HepG2 (cell line): ENCODE data around the gene STMN3. TPM values are rescaled to one million over a fixed set of nuclear protein-coding genes. Genes with fewer than 3 reads are reported as not detected.

Source experiments
- AHR ChIP-seq: IDR thresholded peaks from 2 replicates; pipeline ENCODE4 v1.6.1; 2018; ENCODE audit warnings: missing genetic modification reagents, missing compliant biosample characterization
- CSRNP1 ChIP-seq: sonication (generic); formaldehyde crosslinking; IDR thresholded peaks from 2 replicates; pipeline ENCODE4 v1.8.1; 2023; ENCODE audit warnings: mild to moderate bottlenecking, missing genetic modification reagents
- HNRNPL ChIP-seq: fragments of 200-400 bp; formaldehyde crosslinking; IDR thresholded peaks from 2 replicates; pipeline ENCODE4 v1.6.1; 2017; ENCODE audit warnings: mild to moderate bottlenecking, low read depth, low read length
- HOXA3 ChIP-seq: sonication (generic); formaldehyde crosslinking; IDR thresholded peaks from 2 replicates; pipeline ENCODE4 v1.5.0; 2020; ENCODE audit warnings: missing genetic modification reagents
- NFIB ChIP-seq: sonication (generic); formaldehyde crosslinking; IDR thresholded peaks from 2 replicates; pipeline ENCODE4 v1.9.0; 2021; ENCODE audit warnings: missing genetic modification reagents, mild to moderate bottlenecking, borderline replicate concordance
- TBP ChIP-seq: sonication (generic); formaldehyde crosslinking; IDR thresholded peaks from 2 replicates; pipeline ENCODE4 v1.5.0; 2020; ENCODE audit warnings: missing genetic modification reagents
- TBX3 ChIP-seq: fragments of 450-650 bp; IDR thresholded peaks from 2 replicates; pipeline ENCODE4 v1.6.1; 2017; ENCODE audit warnings: antibody characterized with exemption, mild to moderate bottlenecking, inconsistent platforms, borderline replicate concordance
- ZNF34 ChIP-seq: sonication (generic); formaldehyde crosslinking; IDR thresholded peaks from 2 replicates; pipeline ENCODE4 v1.4.0; 2020; ENCODE audit warnings: mild to moderate bottlenecking, missing genetic modification reagents, borderline replicate concordance
- ZNF687 ChIP-seq: sonication (generic); formaldehyde crosslinking; IDR thresholded peaks from 2 replicates; pipeline ENCODE4 v1.5.1; 2020; ENCODE audit warnings: mild to moderate bottlenecking, missing genetic modification reagents, moderate library complexity
- ZNF766 ChIP-seq: sonication (generic); formaldehyde crosslinking; IDR thresholded peaks from 2 replicates; pipeline ENCODE4 v1.5.0; 2020; ENCODE audit warnings: missing genetic modification reagents, borderline replicate concordance
- polyA plus RNA-seq, 8 experiments: library from polyadenylated mRNA; depleted of rRNA in 3 of 8; stranded (reverse) in 7 of 8; unstranded in 1 of 8; fragments of >200 nt; fragmentation: Illumina TruSeq in 4 of 8; extraction: Trizol in 4 of 8; gene quantifications; 2 replicates each; pipeline versions ENCODE4 v1.2.1 to v1.2.3, GENCODE V29; 2011 to 2016; ENCODE audit warnings: low read depth in 4 of 8, missing spikeins in 1 of 8, mixed read lengths in 1 of 8; ENCODE audit not compliant: insufficient read depth in 1 of 8
- total RNA-seq, 5 experiments: library from RNA; depleted of rRNA; stranded (reverse); fragments of >200 nt; fragmentation: Illumina TruSeq; extraction: Trizol; gene quantifications; 2 replicates each; pipeline ENCODE4 v1.2.3, GENCODE V29; 2016; ENCODE audit warnings: low read depth in 1 of 5

Gene STMN3
- total and polyA plus RNA-seq, 2 of the 13 experiments (the other 11 are each of a cell fraction or from before 2014, with no cell fraction given): 21.0 to 48.3 TPM

- TF ChIP-seq ZNF687 (CRISPR knock-in tag) (peak; percentile 11; the same call in 1 of the 2 replicates), TBX3 (no peak), HOXA3 (CRISPR knock-in tag) (no peak), ZNF34 (no peak), NFIB (CRISPR knock-in tag) (0 out of 2 replicates have a peak, but pooled peaks have one; percentile 34), ZNF766 (no peak), HNRNPL (0 out of 2 replicates have a peak, but pooled peaks have one; percentile 33), TBP (CRISPR knock-in tag) (no peak), CSRNP1 (no peak; the same call in 1 of the 2 replicates), AHR (CRISPR knock-in tag) (no peak)
Observed at GRCh38 chr20:63661108-63661507, 7.9 kb upstream of the STMN3 start (continued).
